DMS153 treated with DMSO at 0.1 percent for 48 hours (cell line): ENCODE results near the gene SIK3.
"Not testable (repeated sequence)": the region's sequence is repeated elsewhere in the genome, so short reads cannot be mapped to it uniquely, and the experiment has no call there.

Experiments
- DNase-seq: peaks from one replicate; lab custom pipeline; 2025; ENCODE audit not compliant: unreplicated experiment; lab: John Stamatoyannopoulos, UW

SIK3 gene

DNA sequence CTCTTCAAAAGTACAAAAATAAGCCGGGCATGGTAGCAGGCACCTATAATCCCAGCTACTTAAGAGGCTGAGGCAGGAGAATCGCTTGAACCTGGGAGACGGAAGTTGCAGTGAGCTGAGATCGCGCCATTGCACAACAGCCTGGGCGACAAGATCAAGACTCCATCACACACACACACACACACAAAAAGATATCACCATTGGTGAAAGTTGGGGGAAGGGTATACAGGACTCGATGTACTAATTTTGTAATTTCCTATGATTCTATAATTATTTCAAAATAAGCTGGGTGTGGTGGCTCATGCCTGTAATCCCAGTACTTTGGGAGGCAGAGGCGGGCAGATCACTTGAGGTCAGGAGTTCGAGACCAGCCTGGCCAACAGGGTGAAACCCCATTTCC is 48.1 kb downstream of the SIK3 start:
- DNase-seq = not testable (repeated sequence)

DNA sequence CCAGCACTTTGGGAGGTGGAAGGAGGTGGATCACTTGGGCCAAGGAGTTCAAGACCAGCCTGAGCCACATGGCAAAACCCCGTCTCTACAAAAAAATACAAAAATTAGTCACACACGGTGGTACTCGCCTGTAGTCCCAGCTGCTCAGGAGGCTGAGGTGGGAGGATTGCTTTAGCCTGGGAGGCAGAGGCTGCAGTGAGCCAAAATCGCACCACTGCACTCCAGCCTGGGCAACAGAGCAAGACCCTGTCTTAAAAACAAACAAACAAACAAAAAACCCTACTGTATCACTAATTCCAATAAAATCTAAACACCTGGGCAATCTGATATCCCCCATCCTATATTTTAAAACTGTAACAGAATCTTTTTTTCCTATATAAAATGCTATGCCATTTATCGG is 51.6 kb downstream of the SIK3 start:
- DNase-seq = not testable (repeated sequence)

- DNase-seq = no peak
Observed at GRCh38 chr11:117045956-117046355, 52.3 kb downstream of the SIK3 start.

DNA sequence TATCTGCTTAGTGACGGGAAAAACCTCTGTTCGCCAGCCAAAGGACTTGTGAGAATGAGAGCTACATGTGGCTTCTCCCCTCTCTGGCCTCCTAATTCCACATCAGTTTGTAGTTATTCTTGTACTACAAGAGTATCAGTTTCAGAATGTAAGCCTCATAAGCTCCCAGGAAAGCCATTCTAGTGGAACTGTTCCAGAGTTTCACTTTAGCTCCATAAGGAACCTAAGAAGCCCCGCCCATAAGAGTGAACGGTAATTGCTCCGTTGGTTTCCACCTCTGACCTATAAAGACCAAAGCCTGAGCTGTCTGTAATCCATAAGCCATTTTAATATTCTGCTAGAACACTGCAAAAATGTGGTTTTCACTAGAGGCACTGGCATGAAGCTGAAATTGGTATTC is 53.0 kb downstream of the SIK3 start:
- no peak for DNase-seq

DNA sequence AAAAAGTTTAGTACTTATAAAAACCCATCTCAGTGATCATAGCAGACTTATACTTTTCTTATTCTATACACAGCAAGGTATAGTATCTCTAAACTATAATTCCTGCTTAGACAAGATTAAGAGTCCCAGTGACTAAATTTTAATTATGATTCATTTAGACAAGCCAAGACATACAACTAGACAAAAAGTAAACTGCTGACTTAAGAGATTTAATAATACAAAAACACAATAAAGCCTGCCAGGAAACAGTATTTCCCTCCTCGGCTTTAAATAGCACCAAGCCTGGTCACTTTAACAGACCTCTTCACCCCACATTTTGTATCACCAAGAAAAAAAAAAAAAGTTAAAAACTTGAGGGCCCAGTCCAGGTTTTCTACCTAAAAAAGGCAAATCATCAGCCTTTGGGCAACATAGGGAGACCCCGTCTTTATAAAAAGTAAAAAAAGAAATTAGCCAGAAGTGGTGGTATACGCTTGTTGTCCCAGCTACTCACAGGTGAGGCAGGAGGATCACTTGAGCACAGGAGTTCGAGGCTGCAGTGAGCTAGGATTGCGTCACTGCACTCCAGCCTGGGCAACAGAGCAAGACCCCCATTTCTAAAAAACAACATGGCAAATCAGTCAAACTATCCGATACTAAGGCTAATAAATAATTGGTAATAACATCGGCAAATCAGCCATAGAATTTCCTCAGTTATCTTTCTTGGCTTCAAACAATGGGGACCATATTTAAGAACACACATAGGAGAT is 53.8 kb downstream of the SIK3 start:
- DNase-seq = no peak

DNA sequence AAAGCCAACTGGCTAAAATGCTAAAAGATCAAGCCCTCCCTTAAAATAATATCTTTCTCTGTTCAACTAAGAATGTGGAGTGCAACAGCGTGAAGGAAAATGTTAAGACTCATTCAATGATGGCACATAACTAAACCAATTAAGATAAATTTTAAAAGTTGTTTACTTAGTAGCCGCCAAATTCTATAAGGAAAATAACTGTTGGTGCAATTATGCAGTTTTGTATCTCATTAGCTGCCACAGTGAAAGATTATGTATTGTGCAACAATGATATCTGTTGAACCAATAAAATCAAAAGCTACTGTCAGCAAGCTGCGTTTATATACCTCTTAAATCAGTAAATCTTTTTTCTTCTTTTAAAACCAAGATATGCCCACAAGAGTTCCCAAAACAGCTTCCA is 55.5 kb downstream of the SIK3 start:
- DNase-seq = no peak

DNA sequence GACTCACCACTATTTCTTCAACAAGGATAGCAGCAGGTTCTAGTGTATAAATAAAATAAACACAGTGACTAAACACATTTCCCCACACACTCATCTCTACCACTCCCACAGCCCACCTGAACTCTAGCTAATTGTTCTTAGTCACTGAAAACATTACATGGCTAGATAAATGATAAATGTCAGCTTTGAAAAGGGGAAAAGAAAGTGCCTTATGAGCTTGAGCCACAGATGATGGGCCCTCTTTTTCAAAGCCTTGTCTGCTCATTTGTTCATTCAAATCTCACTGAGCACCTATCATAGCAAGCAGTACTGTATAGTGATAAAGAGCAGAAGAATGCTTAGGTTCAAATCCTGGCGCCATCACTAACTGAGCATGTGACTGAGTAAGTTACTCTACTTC is 58.3 kb downstream of the SIK3 start:
- DNase-seq = no peak

- DNase-seq = no peak
Observed at GRCh38 chr11:117039270-117039669, 59.0 kb downstream of the SIK3 start.

DNA sequence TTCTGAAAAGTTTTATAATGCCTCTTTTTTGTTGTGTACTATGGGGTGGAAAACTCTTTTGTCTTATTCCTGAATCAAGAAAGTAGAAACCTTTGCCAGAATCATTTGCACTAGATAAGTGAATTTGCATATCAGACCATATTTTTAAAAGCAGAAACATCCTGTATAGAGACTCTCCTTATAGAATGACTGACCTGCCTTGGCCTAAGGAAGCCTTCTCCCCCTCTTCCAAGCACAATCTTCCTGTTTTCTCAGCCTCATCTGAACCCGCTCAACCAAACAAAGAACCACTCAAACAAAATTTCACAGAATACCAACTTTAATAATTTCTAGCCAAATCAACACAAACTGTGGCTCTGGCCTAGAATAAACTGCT is 60.3 kb downstream of the SIK3 start:
- no peak for DNase-seq

DNA sequence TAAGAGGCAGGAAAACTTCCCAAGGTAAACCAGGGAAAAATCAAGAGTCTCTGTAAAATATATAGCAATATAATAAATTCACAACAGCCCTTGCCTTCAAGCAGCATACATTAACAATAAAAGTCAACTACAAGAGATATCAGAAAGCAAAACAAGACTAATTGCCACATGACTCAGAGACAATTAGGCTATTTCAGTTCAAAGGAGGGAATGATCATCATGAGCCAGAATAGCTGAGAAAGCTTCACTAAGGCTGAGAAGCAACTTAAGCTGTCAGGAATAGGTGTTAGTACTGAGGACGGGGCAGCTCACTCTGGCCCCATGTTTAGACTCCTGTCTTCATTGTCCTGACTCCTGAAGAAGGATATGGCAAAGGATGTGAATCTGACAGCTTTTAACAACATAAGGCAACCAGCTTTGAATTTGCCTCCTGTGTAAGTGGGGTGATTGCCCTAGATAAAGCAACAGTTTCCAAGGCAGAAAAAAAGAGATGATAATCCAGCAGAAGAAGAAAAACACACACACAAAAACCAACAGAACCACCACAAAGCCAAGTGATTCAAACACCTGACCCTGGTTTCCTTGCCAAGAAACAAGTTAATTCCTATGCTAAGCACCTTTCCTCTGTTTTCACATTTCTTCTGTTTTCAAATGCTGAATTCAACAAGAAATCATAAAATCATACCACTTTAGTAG is 60.8 kb downstream of the SIK3 start:
- DNase-seq = no peak

GRCh38 chr11:117034901-117035300 is 63.3 kb downstream of the SIK3 start:
- DNase-seq = no peak

- no peak for DNase-seq
Observed at GRCh38 chr11:117026593-117027330, 71.5 kb downstream of the SIK3 start.

DNA sequence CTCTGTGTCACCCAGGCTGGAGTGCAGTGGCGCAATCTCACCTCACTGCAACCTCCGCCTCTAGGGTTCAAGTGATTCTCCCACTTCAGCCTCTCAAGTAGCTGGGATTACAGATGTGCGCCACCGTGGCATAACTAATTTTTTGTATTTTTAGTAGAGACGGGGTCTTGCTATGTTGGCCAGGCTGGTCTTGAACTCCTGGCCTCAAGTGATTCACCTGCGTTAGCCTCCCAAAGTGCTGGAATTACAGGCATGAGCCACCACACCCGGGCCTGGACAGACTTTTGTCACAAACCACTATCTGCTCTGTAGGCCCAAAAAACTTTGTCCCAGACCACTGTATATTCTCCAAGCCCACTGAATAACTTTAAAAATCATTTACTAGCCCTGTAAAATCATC is 74.5 kb downstream of the SIK3 start:
- DNase-seq = not testable (repeated sequence)

GRCh38 chr11:117023178-117023577 is 75.0 kb downstream of the SIK3 start:
- DNase-seq = no peak

GRCh38 chr11:117022526-117022925 is 75.7 kb downstream of the SIK3 start:
- no peak for DNase-seq

DNA sequence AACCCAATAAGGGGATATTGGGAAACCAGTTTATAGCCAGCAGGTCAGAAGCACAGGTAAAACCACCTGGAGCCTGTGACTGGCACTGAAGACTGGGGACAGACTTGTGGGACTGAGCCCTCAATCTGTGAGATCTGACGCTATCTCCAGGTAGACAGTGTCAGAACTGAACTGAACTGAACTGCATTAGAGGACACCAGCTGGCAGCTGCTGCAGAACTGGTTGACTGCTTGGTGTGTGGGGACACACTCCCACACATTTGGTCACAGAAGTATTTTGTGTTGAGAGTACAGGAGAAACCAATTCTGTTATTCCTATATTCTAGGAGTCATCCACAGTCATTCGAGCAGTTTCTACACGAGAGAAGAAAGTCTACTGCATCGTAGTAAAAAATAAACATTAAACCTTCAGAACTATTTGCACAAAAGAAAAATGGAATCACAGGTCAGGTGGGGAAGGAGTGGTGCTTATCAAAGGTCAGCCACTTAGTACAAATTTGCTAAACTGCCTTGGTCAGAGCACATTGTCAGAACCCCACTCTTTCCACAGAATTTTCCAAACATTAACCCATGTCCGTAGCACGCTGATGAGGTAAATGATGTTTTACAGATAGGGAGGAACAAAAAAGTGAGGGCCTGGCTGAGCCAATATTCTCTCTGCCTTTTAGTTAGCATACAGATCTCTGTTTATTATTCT is 77.2 kb downstream of the SIK3 start:
- no peak for DNase-seq

GRCh38 chr11:117020287-117020686 is 77.9 kb downstream of the SIK3 start:
- no peak for DNase-seq

- no peak for DNase-seq
Observed at GRCh38 chr11:117019871-117020270, 78.4 kb downstream of the SIK3 start.

GRCh38 chr11:117017456-117017855 is 80.8 kb downstream of the SIK3 start:
- DNase-seq = no peak

GRCh38 chr11:117016747-117017146 is 81.5 kb downstream of the SIK3 start:
- DNase-seq = no peak

- no peak for DNase-seq
Observed at GRCh38 chr11:117016246-117016645, 82.0 kb downstream of the SIK3 start.

- no peak for DNase-seq
Observed at GRCh38 chr11:117011541-117011898, 86.7 kb downstream of the SIK3 start.
